ENCODE measurements around the gene RCSD1.
"Not testable (repeated sequence)": the region's sequence is repeated elsewhere in the genome, so short reads cannot be mapped to it uniquely, and the experiment has no call there.

Gene RCSD1

DNA sequence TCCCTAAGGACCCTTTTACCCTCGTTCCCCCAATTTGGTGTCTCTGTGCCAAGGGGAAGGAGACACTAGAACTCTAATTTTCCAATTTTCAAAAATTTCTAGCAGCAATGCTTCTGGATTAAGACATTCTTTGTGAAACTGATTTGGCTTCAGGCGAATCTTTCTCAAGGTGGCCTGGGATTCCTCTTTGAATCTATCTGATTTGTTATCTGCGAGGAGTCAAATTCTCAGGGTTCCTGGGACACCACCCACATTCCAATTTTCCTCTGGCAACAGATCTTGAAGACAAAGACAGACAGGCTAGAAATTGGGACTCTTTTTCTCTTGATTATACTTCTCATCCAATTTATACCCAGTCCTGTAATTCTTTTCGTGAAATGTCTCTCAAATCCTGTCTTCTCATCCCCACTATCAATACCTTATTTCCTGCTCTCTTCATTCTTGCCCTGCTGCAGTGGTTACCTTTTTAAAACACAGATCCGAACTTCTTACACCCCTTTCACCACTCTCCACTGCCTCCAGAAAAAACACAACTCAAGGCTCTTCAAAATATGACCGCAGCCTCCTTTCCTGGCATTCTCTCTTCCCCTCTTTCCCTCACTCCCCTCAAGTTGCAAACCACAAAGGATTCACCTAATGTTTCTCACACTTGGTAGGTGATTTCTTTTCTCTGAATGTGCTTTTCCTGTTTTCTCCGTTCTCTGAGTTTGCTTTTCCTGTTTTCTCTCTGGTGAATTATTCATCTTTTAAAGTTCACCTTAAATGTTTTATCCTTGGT is 89.1 kb downstream of the RCSD1 start:
- peaks cover 14% of the 10 kb centered on the region for H3K4me1 ChIP-seq (ENCODE audit: control insufficient read depth, insufficient read depth, low read length, poor library complexity, severe bottlenecking)
- no peak overlapping the region for H3K4me3 ChIP-seq (ENCODE audit: insufficient read depth, low read depth, low read length, poor library complexity, severe bottlenecking)
- no peaks in the 10 kb centered on the region for H3K36me3 ChIP-seq (ENCODE audit: control insufficient read depth, insufficient read depth, low read length)
- H3K27me3 ChIP-seq (replicated peaks; ENCODE audit: control insufficient read depth, insufficient read depth, low read length, poor library complexity, severe bottlenecking) = no peaks in the 10 kb centered on the region
- H3K27ac ChIP-seq (ENCODE audit: insufficient read depth, low read length, poor library complexity, severe bottlenecking) = no peak overlapping the region
- no peaks in the 10 kb centered on the region for H3K9me3 ChIP-seq (ENCODE audit: control insufficient read depth, low read length)
- DNase-seq = no peak

DNA sequence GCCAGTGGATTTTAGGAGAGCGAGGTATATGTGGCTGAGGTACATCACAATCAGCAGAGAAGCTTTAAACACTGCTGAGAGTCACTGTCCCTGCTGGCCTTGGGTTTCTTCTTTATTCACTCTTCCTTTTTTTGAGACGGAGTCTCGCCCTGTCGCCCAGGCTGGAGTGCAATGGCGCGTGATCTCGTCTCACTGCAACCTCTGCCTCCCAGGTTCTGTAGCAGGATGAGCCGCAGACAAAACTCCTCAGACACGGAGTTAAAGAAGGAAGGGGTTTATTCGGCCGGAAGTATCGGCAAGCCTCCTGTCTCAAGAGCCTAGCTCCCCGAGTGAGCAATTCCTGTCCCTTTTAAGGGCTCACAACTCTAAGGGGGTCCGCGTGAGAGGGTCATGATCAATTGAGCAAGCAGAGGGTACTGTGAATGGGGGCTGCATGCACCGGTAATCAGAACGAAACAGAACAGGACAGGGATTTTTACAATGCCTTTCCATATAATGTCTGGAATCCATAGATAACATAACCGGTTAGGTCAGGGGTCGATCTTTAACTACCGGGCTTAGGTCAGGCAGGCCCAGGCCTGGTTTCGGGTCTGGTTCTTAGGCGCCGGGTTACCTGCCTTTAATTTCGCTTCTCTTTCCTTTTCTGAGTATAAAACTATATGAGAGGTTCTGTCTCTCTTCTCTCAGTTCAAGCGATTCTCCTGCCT is 89.8 kb downstream of the RCSD1 start:
- H3K36me3 ChIP-seq (ENCODE audit: control insufficient read depth, insufficient read depth, low read length); H3K27ac ChIP-seq (ENCODE audit: insufficient read depth, low read length, poor library complexity, severe bottlenecking); DNase-seq; H3K27me3 ChIP-seq (replicated peaks; ENCODE audit: control insufficient read depth, insufficient read depth, low read length, poor library complexity, severe bottlenecking); H3K4me3 ChIP-seq (ENCODE audit: insufficient read depth, low read depth, low read length, poor library complexity, severe bottlenecking); H3K9me3 ChIP-seq (ENCODE audit: control insufficient read depth, low read length): not testable (repeated sequence)
- H3K4me1 ChIP-seq (ENCODE audit: control insufficient read depth, insufficient read depth, low read length, poor library complexity, severe bottlenecking) = peaks cover 11% of the 10 kb centered on the region

- Histone ChIP-seq H3K27me3 (replicated peaks; ENCODE audit: control insufficient read depth, insufficient read depth, low read length, poor library complexity, severe bottlenecking) (no peaks in the 10 kb centered on the region), H3K4me1 (ENCODE audit: control insufficient read depth, insufficient read depth, low read length, poor library complexity, severe bottlenecking) (peaks cover 7% of the 10 kb centered on the region), H3K36me3 (ENCODE audit: control insufficient read depth, insufficient read depth, low read length) (no peaks in the 10 kb centered on the region), H3K27ac (ENCODE audit: insufficient read depth, low read length, poor library complexity, severe bottlenecking) (peak overlapping the region; percentile 56), H3K9me3 (ENCODE audit: control insufficient read depth, low read length) (no peaks in the 10 kb centered on the region), H3K4me3 (ENCODE audit: insufficient read depth, low read depth, low read length, poor library complexity, severe bottlenecking) (peak overlapping the region; percentile 88)
- no peak for DNase-seq
Measured at GRCh38 chr1:167720965-167721616, 91.1 kb downstream of the RCSD1 start.

GRCh38 chr1:167721617-167722151 is 91.7 kb downstream of the RCSD1 start, which contains the start of gene MPZL1:
MPZL1 (plus strand) TSS chr1:167721982; CDS start chr1:167722152, 170 bp downstream.
- H3K27me3 ChIP-seq (replicated peaks; ENCODE audit: control insufficient read depth, insufficient read depth, low read length, poor library complexity, severe bottlenecking) = no peaks in the 10 kb centered on the region
- H3K9me3 ChIP-seq (ENCODE audit: control insufficient read depth, low read length) = no peaks in the 10 kb centered on the region
- H3K27ac ChIP-seq (ENCODE audit: insufficient read depth, low read length, poor library complexity, severe bottlenecking) = peak within 1 kb of the TSS; percentile 56
- peak; percentile 76 to 84 (median 78) for DNase-seq
- H3K4me1 ChIP-seq (ENCODE audit: control insufficient read depth, insufficient read depth, low read length, poor library complexity, severe bottlenecking) = peaks cover 7% of the 10 kb centered on the region
- H3K4me3 ChIP-seq (ENCODE audit: insufficient read depth, low read depth, low read length, poor library complexity, severe bottlenecking) = peak within 1 kb of the TSS; percentile 88
- no peaks in the 10 kb centered on the region for H3K36me3 ChIP-seq (ENCODE audit: control insufficient read depth, insufficient read depth, low read length)

GRCh38 chr1:167722152-167722869 is 92.3 kb downstream of the RCSD1 start:
- no peaks in the 10 kb centered on the region for H3K9me3 ChIP-seq (ENCODE audit: control insufficient read depth, low read length)
- peak overlapping the region; percentile 56 for H3K27ac ChIP-seq (ENCODE audit: insufficient read depth, low read length, poor library complexity, severe bottlenecking)
- peak overlapping the region; percentile 88 for H3K4me3 ChIP-seq (ENCODE audit: insufficient read depth, low read depth, low read length, poor library complexity, severe bottlenecking)
- no peaks in the 10 kb centered on the region for H3K27me3 ChIP-seq (replicated peaks; ENCODE audit: control insufficient read depth, insufficient read depth, low read length, poor library complexity, severe bottlenecking)
- H3K4me1 ChIP-seq (ENCODE audit: control insufficient read depth, insufficient read depth, low read length, poor library complexity, severe bottlenecking) = peaks cover 10% of the 10 kb centered on the region
- peak in 2 of 3 donors; percentile 13 to 18 for DNase-seq
- H3K36me3 ChIP-seq (ENCODE audit: control insufficient read depth, insufficient read depth, low read length) = no peaks in the 10 kb centered on the region

GRCh38 chr1:167722870-167723251 is 92.8 kb downstream of the RCSD1 start:
- Histone ChIP-seq H3K4me1 (ENCODE audit: control insufficient read depth, insufficient read depth, low read length, poor library complexity, severe bottlenecking) (peaks cover 10% of the 10 kb centered on the region), H3K9me3 (ENCODE audit: control insufficient read depth, low read length) (no peaks in the 10 kb centered on the region), H3K27me3 (replicated peaks; ENCODE audit: control insufficient read depth, insufficient read depth, low read length, poor library complexity, severe bottlenecking) (no peaks in the 10 kb centered on the region), H3K27ac (ENCODE audit: insufficient read depth, low read length, poor library complexity, severe bottlenecking) (no peak overlapping the region), H3K4me3 (ENCODE audit: insufficient read depth, low read depth, low read length, poor library complexity, severe bottlenecking) (peak overlapping the region; percentile 88), H3K36me3 (ENCODE audit: control insufficient read depth, insufficient read depth, low read length) (no peaks in the 10 kb centered on the region)
- no peak for DNase-seq

- Histone ChIP-seq H3K9me3 (ENCODE audit: control insufficient read depth, low read length) (no peaks in the 10 kb centered on the region), H3K27ac (ENCODE audit: insufficient read depth, low read length, poor library complexity, severe bottlenecking) (no peak overlapping the region), H3K4me3 (ENCODE audit: insufficient read depth, low read depth, low read length, poor library complexity, severe bottlenecking) (no peak overlapping the region), H3K27me3 (replicated peaks; ENCODE audit: control insufficient read depth, insufficient read depth, low read length, poor library complexity, severe bottlenecking) (no peaks in the 10 kb centered on the region), H3K36me3 (ENCODE audit: control insufficient read depth, insufficient read depth, low read length) (no peaks in the 10 kb centered on the region), H3K4me1 (ENCODE audit: control insufficient read depth, insufficient read depth, low read length, poor library complexity, severe bottlenecking) (peaks cover 10% of the 10 kb centered on the region)
- DNase-seq = no peak
Measured at GRCh38 chr1:167723707-167724323, 93.8 kb downstream of the RCSD1 start.

DNA sequence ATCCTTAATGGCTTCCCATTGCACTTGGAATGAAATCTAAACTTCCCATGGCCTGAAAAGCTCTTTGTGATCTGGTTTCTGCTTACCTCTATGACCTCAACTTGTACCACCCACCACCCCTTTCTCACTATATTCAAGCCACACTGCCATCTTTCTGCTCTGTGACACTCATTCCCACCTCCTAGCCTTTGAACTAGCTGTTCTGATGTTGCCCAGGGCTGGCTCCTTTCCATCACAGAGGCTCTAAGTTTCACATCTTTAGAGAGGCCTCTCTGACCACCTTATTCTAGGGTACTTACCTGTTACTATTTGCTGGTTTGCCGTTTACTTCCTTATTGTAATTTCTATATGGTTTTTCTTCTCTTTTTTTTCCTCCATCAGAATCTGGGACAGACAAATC is 96.0 kb downstream of the RCSD1 start:
- H3K27ac ChIP-seq (ENCODE audit: insufficient read depth, low read length, poor library complexity, severe bottlenecking) = no peak overlapping the region
- H3K36me3 ChIP-seq (ENCODE audit: control insufficient read depth, insufficient read depth, low read length) = no peaks in the 10 kb centered on the region
- H3K9me3 ChIP-seq (ENCODE audit: control insufficient read depth, low read length) = no peaks in the 10 kb centered on the region
- H3K27me3 ChIP-seq (replicated peaks; ENCODE audit: control insufficient read depth, insufficient read depth, low read length, poor library complexity, severe bottlenecking) = no peaks in the 10 kb centered on the region
- DNase-seq = no peak
- H3K4me1 ChIP-seq (ENCODE audit: control insufficient read depth, insufficient read depth, low read length, poor library complexity, severe bottlenecking) = peaks cover 10% of the 10 kb centered on the region
- no peak overlapping the region for H3K4me3 ChIP-seq (ENCODE audit: insufficient read depth, low read depth, low read length, poor library complexity, severe bottlenecking)

- DNase-seq = no peak
- H3K4me1 ChIP-seq (ENCODE audit: control insufficient read depth, insufficient read depth, low read length, poor library complexity, severe bottlenecking) = peaks cover 2% of the 10 kb centered on the region
- no peaks in the 10 kb centered on the region for H3K27me3 ChIP-seq (replicated peaks; ENCODE audit: control insufficient read depth, insufficient read depth, low read length, poor library complexity, severe bottlenecking)
- H3K4me3 ChIP-seq (ENCODE audit: insufficient read depth, low read depth, low read length, poor library complexity, severe bottlenecking) = no peak overlapping the region
- no peaks in the 10 kb centered on the region for H3K36me3 ChIP-seq (ENCODE audit: control insufficient read depth, insufficient read depth, low read length)
- H3K27ac ChIP-seq (ENCODE audit: insufficient read depth, low read length, poor library complexity, severe bottlenecking) = no peak overlapping the region
- H3K9me3 ChIP-seq (ENCODE audit: control insufficient read depth, low read length) = no peaks in the 10 kb centered on the region
Measured at GRCh38 chr1:167728818-167729410, 98.9 kb downstream of the RCSD1 start.
